Fibroblast of the conjunctiva (primary cell): ENCODE measurements around the gene NUP153.
"Not testable (repeated sequence)": the region's sequence is repeated elsewhere in the genome, so short reads cannot be mapped to it uniquely, and the experiment has no call there.

Experiments used
- DNase-seq: peaks from one replicate; pipeline ENCODE4 v3.0.0-alpha.2; 2010; ENCODE audit warnings: low read depth

NUP153 gene

GRCh38 chr6:17706580-17707370, at the start of gene NUP153:
NUP153 (minus strand) TSS chr6:17706925; CDS start chr6:17706387, 538 bp downstream.
- peak; percentile 95 for DNase-seq

- DNase-seq: no peak
Observed at GRCh38 chr6:17754254-17754653, 47.5 kb upstream of the NUP153 start.

- not testable (repeated sequence) for DNase-seq
Observed at GRCh38 chr6:17745324-17745723, 38.6 kb upstream of the NUP153 start.

- DNase-seq: not testable (repeated sequence)
Observed at GRCh38 chr6:17744757-17745308, 38.1 kb upstream of the NUP153 start.

- no peak for DNase-seq
Observed at GRCh38 chr6:17744019-17744756, 37.5 kb upstream of the NUP153 start.

GRCh38 chr6:17741507-17741906, 34.8 kb upstream of the NUP153 start:
- DNase-seq: no peak

GRCh38 chr6:17740559-17741220, 34.0 kb upstream of the NUP153 start:
- DNase-seq: no peak

- DNase-seq: no peak
Observed at GRCh38 chr6:17737704-17738252, 31.1 kb upstream of the NUP153 start.

- DNase-seq: not testable (repeated sequence)
Observed at GRCh38 chr6:17735311-17735710, 28.6 kb upstream of the NUP153 start.

GRCh38 chr6:17730078-17730704, 23.5 kb upstream of the NUP153 start:
- DNase-seq: no peak

GRCh38 chr6:17729223-17730077, 22.7 kb upstream of the NUP153 start:
- no peak for DNase-seq

GRCh38 chr6:17728551-17729222, 22.0 kb upstream of the NUP153 start:
- DNase-seq: no peak

GRCh38 chr6:17725083-17725482, 18.4 kb upstream of the NUP153 start:
- DNase-seq: no peak

- DNase-seq: no peak
Observed at GRCh38 chr6:17724341-17724740, 17.6 kb upstream of the NUP153 start.

GRCh38 chr6:17721671-17722070, 14.9 kb upstream of the NUP153 start:
- no peak for DNase-seq

- DNase-seq: no peak
Observed at GRCh38 chr6:17719323-17720041, 12.8 kb upstream of the NUP153 start.

GRCh38 chr6:17716221-17716620, 9.5 kb upstream of the NUP153 start:
- DNase-seq: no peak

GRCh38 chr6:17714879-17715851, 8.4 kb upstream of the NUP153 start:
- peak; percentile 77 for DNase-seq
